IMR-90 (cell line): ENCODE data around the gene SLC1A1. TPM values are rescaled to one million over a fixed set of nuclear protein-coding genes. Genes with fewer than 3 reads are reported as not detected.

Experiments
- ATAC-seq: fragments of 200-7000 bp; cut with Tn5 transposase; 2 replicates; pipeline ENCODE4 v1.9.1; 2020; ENCODE audit warnings: low read depth, mild to moderate bottlenecking, moderate library complexity
- BruUV-seq: library from RNA; stranded (reverse); fragments of 400-500 nt; replicated peaks from 2 replicates; lab custom pipeline; 2021; lab: Mats Ljungman, UMichigan
- CTCF ChIA-PET: fragments of 300-600 bp; formaldehyde crosslinking; extraction: SDS; loops from one replicate; lab custom pipeline; 2021; ENCODE audit warnings: antibody characterized with exemption; lab: Yijun Ruan, JAX
- POLR2A ChIA-PET: fragments of 300-600 bp; sonication (Branson Sonifier 250); formaldehyde crosslinking; loops from one replicate; lab custom pipeline; 2022; ENCODE audit warnings: antibody characterized with exemption; ENCODE audit not compliant: unreplicated experiment; lab: Charles Lee
- DNase-seq: peaks from one replicate; pipeline ENCODE4 v3.0.0; 2013
- H2AFZ ChIP-seq: replicated peaks from 2 replicates; pipeline ENCODE3; 2013; ENCODE audit warnings: low read length, mild to moderate bottlenecking; ENCODE audit not compliant: poor library complexity
- H2AK5ac ChIP-seq: 2 replicates; pipeline ENCODE4 v1.6.1; 2013; ENCODE audit warnings: low read depth, low read length, inconsistent platforms
- H2AK9ac ChIP-seq: replicated peaks from 2 replicates; pipeline ENCODE3; 2013; ENCODE audit warnings: mild to moderate bottlenecking, low read depth, low read length, moderate library complexity; ENCODE audit not compliant: poor library complexity
- H2BK120ac ChIP-seq: 2 replicates; pipeline ENCODE4 v1.6.1; 2013; ENCODE audit warnings: low read depth, low read length, inconsistent platforms
- H2BK15ac ChIP-seq: 3 replicates; pipeline ENCODE4 v1.6.1; 2013; ENCODE audit warnings: low read depth, low read length, inconsistent platforms
- H2BK20ac ChIP-seq: 2 replicates; pipeline ENCODE4 v1.6.1; 2013; ENCODE audit warnings: low read depth, mild to moderate bottlenecking, inconsistent platforms, low read length, moderate library complexity
- H2BK5ac ChIP-seq: 2 replicates; pipeline ENCODE4 v1.6.1; 2013; ENCODE audit warnings: mild to moderate bottlenecking, low read depth, low read length, inconsistent platforms; ENCODE audit not compliant: poor library complexity, severe bottlenecking
- H3K14ac ChIP-seq: replicated peaks from 2 replicates; pipeline ENCODE4 v1.6.1; 2013; ENCODE audit warnings: low read depth, low read length, inconsistent platforms
- H3K18ac ChIP-seq: 2 replicates; pipeline ENCODE4 v1.6.1; 2013; ENCODE audit warnings: low read depth, low read length, control low read depth
- H3K23ac ChIP-seq: 2 replicates; pipeline ENCODE4 v1.6.1; 2013; ENCODE audit warnings: low read depth, low read length, inconsistent platforms
- H3K27ac ChIP-seq: 2 replicates; pipeline ENCODE4 v1.5.1; 2013; ENCODE audit warnings: mild to moderate bottlenecking, control low read depth, low read length; ENCODE audit not compliant: insufficient read depth
- H3K27me3 ChIP-seq: 2 replicates; pipeline ENCODE4 v1.6.1; 2013; ENCODE audit warnings: low read length; ENCODE audit not compliant: control insufficient read depth, insufficient read depth
- H3K36me3 ChIP-seq: 2 replicates; pipeline ENCODE4 v1.6.1; 2013; ENCODE audit warnings: low read length, mixed read lengths; ENCODE audit not compliant: control insufficient read depth, insufficient read depth
- H3K4ac ChIP-seq: 2 replicates; pipeline ENCODE4 v1.6.1; 2013; ENCODE audit warnings: low read depth, low read length, inconsistent platforms
- H3K4me1 ChIP-seq: 2 replicates; pipeline ENCODE4 v1.6.1; 2013; ENCODE audit warnings: low read length, mixed read lengths; ENCODE audit not compliant: control insufficient read depth, insufficient read depth
- H3K4me2 ChIP-seq: 2 replicates; pipeline ENCODE4 v1.6.1; 2013; ENCODE audit warnings: low read depth, mild to moderate bottlenecking, control low read depth, low read length, moderate library complexity
- H3K4me3 ChIP-seq: 2 replicates; pipeline ENCODE4 v1.5.1; 2013; ENCODE audit warnings: low read depth, mild to moderate bottlenecking, control low read depth, low read length, moderate library complexity; ENCODE audit not compliant: insufficient read depth
- H3K56ac ChIP-seq: 2 replicates; pipeline ENCODE4 v1.6.1; 2013; ENCODE audit warnings: low read length, inconsistent platforms; ENCODE audit not compliant: insufficient read depth; ENCODE audit errors: extremely low read depth
- H3K79me1 ChIP-seq, 2 experiments: 2 replicates each; pipeline ENCODE4 v1.6.1; 2013; ENCODE audit warnings: low read length in 2 of 2, inconsistent platforms in 1 of 2, low read depth in 1 of 2
- H3K9ac ChIP-seq: 2 replicates; pipeline ENCODE4 v1.6.1; 2013; ENCODE audit warnings: low read depth, low read length, control low read depth
- H3K9me1 ChIP-seq: 2 replicates; pipeline ENCODE4 v1.6.1; 2013; ENCODE audit warnings: low read length, inconsistent platforms; ENCODE audit not compliant: insufficient read depth
- H3K9me3 ChIP-seq: 2 replicates; pipeline ENCODE4 v1.6.1; 2013; ENCODE audit warnings: low read length; ENCODE audit not compliant: control insufficient read depth, insufficient read depth
- H4K20me1 ChIP-seq: 2 replicates; pipeline ENCODE4 v1.6.1; 2013; ENCODE audit warnings: low read length, inconsistent platforms; ENCODE audit not compliant: insufficient read depth
- H4K5ac ChIP-seq: 2 replicates; pipeline ENCODE4 v1.6.1; 2013; ENCODE audit warnings: mild to moderate bottlenecking, low read depth, low read length, control low read depth
- H4K8ac ChIP-seq, 2 experiments: 2 replicates each; pipeline ENCODE4 v1.6.1; 2013; ENCODE audit warnings: low read depth in 2 of 2, low read length in 2 of 2, control low read depth in 1 of 2, inconsistent platforms in 1 of 2
- H4K91ac ChIP-seq: 2 replicates; pipeline ENCODE4 v1.6.1; 2013; ENCODE audit warnings: low read depth, low read length, inconsistent platforms; ENCODE audit not compliant: insufficient read depth
- BHLHE40 ChIP-seq: fragments of 150-350 bp; IDR thresholded peaks from 2 replicates; pipeline ENCODE4 v1.6.1; 2016; ENCODE audit warnings: mild to moderate bottlenecking, low read depth, low read length
- CEBPB ChIP-seq: IDR thresholded peaks from 2 replicates; pipeline ENCODE4 v1.6.1; 2012; ENCODE audit warnings: low read depth, low read length, improper control_type of control experiment
- CHD1 ChIP-seq: IDR thresholded peaks from 2 replicates; pipeline ENCODE4 v1.6.1; 2012; ENCODE audit warnings: low read depth, low read length, improper control_type of control experiment
- ELK1 ChIP-seq: fragments of 150-350 bp; IDR thresholded peaks from 2 replicates; pipeline ENCODE4 v1.6.1; 2016; ENCODE audit warnings: low read depth, mild to moderate bottlenecking, low read length, moderate library complexity, borderline replicate concordance
- FOS ChIP-seq: fragments of 150-350 bp; IDR thresholded peaks from 2 replicates; pipeline ENCODE4 v1.6.1; 2016; ENCODE audit warnings: low read depth, low read length
- NFE2L2 ChIP-seq: fragments of 150-350 bp; IDR thresholded peaks from 2 replicates; pipeline ENCODE4 v1.6.1; 2016; ENCODE audit warnings: low read depth, mild to moderate bottlenecking, low read length
- RAD21 ChIP-seq: IDR thresholded peaks from 2 replicates; pipeline ENCODE4 v1.6.1; 2012; ENCODE audit warnings: low read length, improper control_type of control experiment
- RCOR1 ChIP-seq: IDR thresholded peaks from 2 replicates; pipeline ENCODE4 v1.6.1; 2012; ENCODE audit warnings: mild to moderate bottlenecking, low read length, improper control_type of control experiment; ENCODE audit not compliant: insufficient replicate concordance
- RFX5 ChIP-seq: IDR thresholded peaks from 2 replicates; pipeline ENCODE4 v1.8.0; 2012; ENCODE audit warnings: low read depth, mild to moderate bottlenecking, low read length, moderate library complexity
- WGBS, 2 experiments: methylation state at CpG; one replicate each; pipeline versions ENCODE4 v1.1.5 to v1.1.7; 2013; ENCODE audit warnings: missing lambda C conversion rate in 2 of 2; ENCODE audit not compliant: insufficient read length in 1 of 2; ENCODE audit errors: extremely low coverage in 2 of 2; 5-methylcytosine and 5-hydroxymethylcytosine counted together
- dilution Hi-C: fragments of 300-500 bp; cut with HindIII; formaldehyde crosslinking; loops from one replicate; pipeline ENCODE4 v1.14.3; 2018; ENCODE audit warnings: low sequenced_read_pairs; ENCODE audit not compliant: unreplicated experiment
- in situ Hi-C: fragments of 300-500 bp; cut with MboI; formaldehyde crosslinking; loops from 3 replicates; pipeline ENCODE4 v1.14.3; 2019; ENCODE audit warnings: low sequenced_read_pairs, inconsistent platforms, mixed read lengths
- intact Hi-C: fragments of 100-400 bp; cut with micrococcal nuclease; formaldehyde crosslinking; loops from 2 replicates; pipeline ENCODE4 v1.10.0; 2022
- polyA plus RNA-seq, 3 experiments: library from polyadenylated mRNA; depleted of rRNA; stranded (reverse); fragments of >200 nt; gene quantifications; 2 replicates each; pipeline ENCODE4 v1.2.3, GENCODE V29; 2012; ENCODE audit warnings: low replicate concordance in 1 of 3
- total RNA-seq: library from RNA; depleted of rRNA; stranded (reverse); fragments of >200 nt; gene quantifications from 2 replicates; pipeline ENCODE4 v1.2.3, GENCODE V29; 2012

The SLC1A1 gene
- total and polyA plus RNA-seq, 2 of the 4 experiments (the other 2 are of a cell fraction), result 2.2 to 4.1 TPM

- Histone ChIP-seq H2AFZ (no peak overlapping the region), H2AK5ac (no peak overlapping the region), H2BK5ac (no peak overlapping the region), H4K8ac (no peak overlapping the region), H4K91ac (no peak overlapping the region), H3K9ac (no peak overlapping the region), H4K5ac (no peak overlapping the region), H2AK9ac (no peak overlapping the region), H2BK15ac (no peak overlapping the region), H3K4me2 (no peak overlapping the region), H3K27me3 (peaks cover 2% of the 10 kb centered on the region), H3K23ac (no peak overlapping the region), H2BK20ac (no peak overlapping the region), H3K14ac (no peak overlapping the region), H3K4ac (no peak overlapping the region), H3K9me1 (no peaks in the 10 kb centered on the region), H3K4me3 (no peak overlapping the region), H3K56ac (no peak overlapping the region), H3K36me3 (no peaks in the 10 kb centered on the region), H3K27ac (no peak overlapping the region), H3K4me1 (no peaks in the 10 kb centered on the region), H3K79me1 (no peaks in the 10 kb centered on the region), H4K20me1 (no peaks in the 10 kb centered on the region), H2BK120ac (no peak overlapping the region), H3K9me3 (no peaks in the 10 kb centered on the region), H3K18ac (no peak overlapping the region)
- TF ChIP-seq RFX5 (no peak), FOS (no peak), RCOR1 (no peak), BHLHE40 (no peak), ELK1 (no peak), NFE2L2 (no peak), CEBPB (no peak), RAD21 (no peak), CHD1 (no peak)
- CTCF ChIA-PET, result no interaction called here
- intact Hi-C loops, result no loop called here
- no CpG with 5 or more reads among the region's 2 CpGs for WGBS, 2 experiments
- DNase-seq (no peak), ATAC-seq (no peak)
- no TSS peak for BruUV-seq
- dilution Hi-C loops, result no loop called here
- POLR2A ChIA-PET, result no interaction called here
- in situ Hi-C loops, result loop anchor here (10.0 kb wide), 1 partner anchor 63 kb away; no protein-coding TSS in a partner anchor
Observed at GRCh38 chr9:4461437-4461836, 28.8 kb upstream of the SLC1A1 start.
